ENCODE results near the gene RBP3.

Gene RBP3

GRCh38 chr10:47401210-47401609 is 53.0 kb downstream of the RBP3 start:
- no peak for DNase-seq (ENCODE audit: low read depth in 2 of 2)

DNA sequence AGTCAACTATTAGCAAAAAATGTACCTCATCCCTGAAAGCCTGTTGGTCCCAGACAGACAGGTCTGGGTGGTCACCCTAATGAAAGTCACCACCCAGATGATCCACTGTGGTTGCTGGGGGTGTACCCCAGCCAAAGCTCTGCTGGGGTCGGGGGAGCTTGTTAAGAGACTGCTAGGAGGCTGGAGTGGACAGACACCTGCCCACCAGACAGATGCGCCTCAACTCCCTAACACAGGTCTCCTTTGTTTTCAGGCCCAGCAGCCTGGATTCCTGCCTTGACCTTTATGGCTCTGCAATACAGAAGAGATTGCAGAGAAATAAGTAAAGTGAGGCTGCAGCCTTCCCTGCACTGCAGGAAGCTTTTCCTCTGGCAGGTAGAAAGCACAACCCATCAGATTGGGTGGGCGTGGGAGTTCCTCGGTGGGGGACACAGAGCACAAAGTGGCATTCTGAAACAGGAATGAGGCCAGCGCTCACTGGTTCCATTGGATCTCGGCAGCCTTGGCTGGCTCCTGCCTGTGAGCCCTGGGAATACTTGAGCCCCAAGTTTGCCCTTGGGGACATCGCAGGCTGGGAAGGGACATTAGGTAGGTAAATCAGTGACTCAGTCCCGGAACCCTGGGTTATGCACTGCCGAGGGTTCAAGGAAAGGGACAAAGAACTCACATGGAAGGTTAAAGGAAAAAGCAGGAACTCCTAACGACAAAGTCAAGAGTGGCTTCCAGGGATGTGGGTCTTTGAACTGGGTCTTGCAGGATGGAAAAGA is 53.9 kb downstream of the RBP3 start:
- no peak for DNase-seq (ENCODE audit: low read depth in 2 of 2)

GRCh38 chr10:47402641-47403301 is 54.6 kb downstream of the RBP3 start:
- DNase-seq (ENCODE audit: low read depth in 2 of 2) = no peak

DNA sequence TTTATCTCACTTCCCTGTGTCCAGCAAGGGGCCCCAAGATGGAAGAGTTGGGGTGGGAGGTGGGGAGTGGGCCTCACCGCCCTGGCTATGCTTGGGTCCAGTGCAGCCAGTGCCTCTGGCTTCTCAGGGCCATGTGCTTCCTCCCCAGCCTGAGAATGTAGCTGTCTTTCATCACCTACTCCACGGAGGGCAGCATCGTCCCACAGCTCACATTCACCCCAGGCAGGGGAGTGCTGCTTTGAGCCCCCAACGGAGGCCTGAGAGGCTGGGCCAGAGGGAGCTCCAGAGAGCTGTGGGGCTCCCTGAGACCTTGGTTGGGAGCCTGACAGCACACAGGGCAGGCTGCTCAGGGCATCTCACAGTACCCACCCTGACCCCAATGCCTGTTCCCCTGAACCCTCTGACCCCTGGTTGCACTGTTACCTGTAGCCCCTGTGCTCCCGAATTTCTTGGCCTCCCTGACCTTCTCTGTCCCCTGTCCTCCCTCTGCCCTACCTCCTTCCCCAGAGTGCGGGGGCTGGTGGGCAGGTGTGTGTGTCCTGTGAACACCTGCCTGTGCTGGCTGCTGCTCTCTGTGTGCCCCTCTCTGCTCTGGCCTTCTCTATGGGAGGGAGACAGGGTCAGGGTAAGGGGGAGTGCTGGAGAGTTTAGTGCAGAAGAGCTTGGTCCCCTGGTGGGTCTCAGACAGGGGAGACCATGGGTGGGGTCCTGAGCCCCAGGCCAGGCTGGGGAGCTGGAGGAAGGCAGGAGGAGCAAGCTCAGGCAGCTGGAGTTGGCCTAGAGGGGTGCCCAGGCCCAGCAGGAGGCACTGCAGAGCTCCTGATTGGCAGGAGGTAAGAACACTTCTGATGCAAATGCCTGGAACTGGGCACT is 55.5 kb downstream of the RBP3 start:
- DNase-seq (ENCODE audit: low read depth in 2 of 2) = no peak

GRCh38 chr10:47404446-47404845 is 56.3 kb downstream of the RBP3 start:
- DNase-seq (ENCODE audit: low read depth in 2 of 2) = no peak

- DNase-seq (ENCODE audit: low read depth in 2 of 2) = no peak
Observed at GRCh38 chr10:47404937-47405336, 56.8 kb downstream of the RBP3 start.

GRCh38 chr10:47405857-47406547 is 57.8 kb downstream of the RBP3 start:
- DNase-seq (ENCODE audit: low read depth in 2 of 2) = no peak

DNA sequence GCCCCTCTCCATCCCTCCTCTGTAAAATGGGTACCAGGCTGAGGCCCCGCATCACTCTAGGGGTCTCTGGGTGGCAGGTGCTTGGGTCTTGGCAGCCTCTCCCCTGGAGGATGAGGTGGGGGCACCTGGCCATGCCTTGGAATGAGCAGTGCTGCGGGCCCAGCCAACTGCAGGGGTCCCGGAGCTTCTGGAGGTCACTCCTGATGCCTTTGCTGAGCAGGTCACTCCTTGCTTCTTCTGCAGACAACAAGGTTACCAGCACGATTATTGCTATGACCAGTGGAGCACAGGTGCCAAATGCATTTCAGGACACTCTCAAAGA is 58.3 kb downstream of the RBP3 start:
- DNase-seq (ENCODE audit: low read depth in 2 of 2) = no peak

GRCh38 chr10:47406870-47407691 is 58.9 kb downstream of the RBP3 start:
- no peak for DNase-seq (ENCODE audit: low read depth in 2 of 2)

Data from stimulated activated CD8-positive, alpha-beta memory T cell treated with anti-CD3 and anti-CD28 coated beads, Interleukin-2, amount 100 ng/mL, for 1 hour (primary cell).